K562 (cell line): ENCODE results near the gene MYL3. TPM values are rescaled to one million over a fixed set of nuclear protein-coding genes. Genes with fewer than 3 reads are reported as not detected.

Source experiments
- FOXM1 ChIP-seq, 2 experiments: fragments of 450-650 bp in 1 of 2; sonication (generic) in 1 of 2; formaldehyde crosslinking in 1 of 2; IDR thresholded peaks; 2 replicates each; pipeline versions ENCODE4 v1.6.1 to v1.9.0; 2017 to 2022; ENCODE audit warnings: low read depth in 2 of 2, mild to moderate bottlenecking in 2 of 2, missing genetic modification reagents in 1 of 2, moderate library complexity in 1 of 2
- NONO ChIP-seq, 2 experiments: fragments of 200-400 bp in 1 of 2; fragments of 450-650 bp in 1 of 2; formaldehyde crosslinking in 1 of 2; IDR thresholded peaks; 2 replicates each; pipeline ENCODE4 v1.6.1; 2017; ENCODE audit warnings: low read depth in 2 of 2, mild to moderate bottlenecking in 2 of 2, moderate library complexity in 2 of 2, low read length in 1 of 2
- POLR2H ChIP-seq: IDR thresholded peaks from 2 replicates; pipeline ENCODE4 v1.6.1; 2016; ENCODE audit warnings: missing genetic modification characterization, low read depth, mild to moderate bottlenecking, control low read depth, missing compliant biosample characterization, moderate library complexity
- TCF7L2 ChIP-seq: fragments of 150-350 bp; IDR thresholded peaks from 2 replicates; pipeline ENCODE4 v1.6.1; 2016; ENCODE audit warnings: low read depth, mild to moderate bottlenecking, low read length, moderate library complexity
- ZBTB1 ChIP-seq: sonication (generic); formaldehyde crosslinking; IDR thresholded peaks from 2 replicates; pipeline ENCODE4 v1.8.1; 2023; ENCODE audit warnings: missing genetic modification reagents, low read depth, mild to moderate bottlenecking, borderline replicate concordance
- polyA plus RNA-seq, 8 experiments: library from polyadenylated mRNA; depleted of rRNA in 4 of 8; stranded (reverse) in 5 of 8; unstranded in 3 of 8; fragments of >200 nt; fragmentation: Nextera tagmentation in 2 of 8; fragmentation: Illumina TruSeq in 1 of 8; extraction: Ambion mirVana in 2 of 8; extraction: Trizol in 1 of 8; gene quantifications; 2 replicates each; pipeline versions ENCODE4 v1.2.1 to v1.2.3, GENCODE V29; 2011 to 2014; ENCODE audit warnings: inconsistent platforms in 1 of 8, missing spikeins in 1 of 8
- total RNA-seq, 7 experiments: library from RNA; depleted of rRNA in 6 of 7; stranded (reverse); fragments of >200 nt in 6 of 7; fragmentation: Illumina TruSeq in 2 of 7; extraction: Trizol in 2 of 7; gene quantifications; 2 replicates each; pipeline versions ENCODE4 v1.2.1 to v1.2.3, GENCODE V29; 2011 to 2021; ENCODE audit warnings: low replicate concordance in 1 of 7
- TF ChIP-seq, protein P1 (sequence below): fragments of 450-650 bp; IDR thresholded peaks from 2 replicates; pipeline ENCODE4 v1.6.1; 2016; ENCODE audit warnings: mild to moderate bottlenecking, moderate library complexity
- TF ChIP-seq, protein P2 (sequence below), 3 experiments: IDR thresholded peaks in 2 of 3; conservative IDR thresholded peaks in 1 of 3; 2 replicates each; pipeline ENCODE4 v1.5.1; 2011 to 2012; ENCODE audit warnings: low read length in 3 of 3, mild to moderate bottlenecking in 3 of 3, control low read depth in 2 of 3, improper control_type of control experiment in 1 of 3, inconsistent platforms in 1 of 3, low read depth in 1 of 3, mixed read lengths in 1 of 3, moderate library complexity in 1 of 3; ENCODE audit not compliant: insufficient read depth in 2 of 3
- TF ChIP-seq, protein P3 (sequence below): sonication (generic); formaldehyde crosslinking; IDR thresholded peaks from 2 replicates; pipeline ENCODE4 v1.8.0; 2022; ENCODE audit warnings: mild to moderate bottlenecking, low read depth, missing genetic modification reagents
- TF ChIP-seq, protein P4 (sequence below): IDR thresholded peaks from 2 replicates; pipeline ENCODE4 v1.6.1; 2016; ENCODE audit warnings: missing genetic modification characterization, missing compliant biosample characterization

MYL3 gene
- total and polyA plus RNA-seq, 9 of the 15 experiments (the other 6 are each of a cell fraction or from before 2014, with no cell fraction given) = 0.14 to 0.45 TPM; not detected in 7

DNA sequence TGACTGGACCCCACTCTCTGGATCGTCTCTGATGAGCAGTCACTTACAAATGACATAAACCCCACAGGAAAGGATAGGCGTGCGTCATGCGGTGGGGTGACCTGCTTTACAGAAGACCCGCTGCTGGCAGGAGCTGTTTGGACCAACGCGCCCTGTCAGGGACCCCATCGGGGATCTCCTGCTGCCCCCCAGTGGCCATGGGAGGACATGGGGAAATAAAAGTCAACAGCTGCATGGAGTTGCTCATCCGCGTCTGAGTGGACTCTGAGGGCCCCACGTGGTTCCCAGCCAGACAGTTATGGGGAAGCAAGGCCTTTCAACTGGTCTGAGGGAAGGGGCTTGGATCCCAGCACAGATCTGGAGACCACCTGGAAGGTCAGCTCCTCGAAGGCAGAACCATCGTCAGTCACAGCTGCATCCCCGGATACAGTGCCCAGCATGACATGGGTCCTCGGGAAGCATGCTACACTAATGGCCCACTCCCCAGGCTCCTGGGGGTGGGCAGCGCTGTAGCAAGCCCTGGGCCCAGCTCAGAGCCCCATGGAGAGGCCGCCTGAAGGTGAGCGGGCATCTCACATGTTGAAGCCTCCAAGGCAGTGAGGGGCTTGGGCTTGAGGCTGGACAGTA, 46.4 kb upstream of the MYL3 start (continued):
- TF ChIP-seq, protein P1, sequence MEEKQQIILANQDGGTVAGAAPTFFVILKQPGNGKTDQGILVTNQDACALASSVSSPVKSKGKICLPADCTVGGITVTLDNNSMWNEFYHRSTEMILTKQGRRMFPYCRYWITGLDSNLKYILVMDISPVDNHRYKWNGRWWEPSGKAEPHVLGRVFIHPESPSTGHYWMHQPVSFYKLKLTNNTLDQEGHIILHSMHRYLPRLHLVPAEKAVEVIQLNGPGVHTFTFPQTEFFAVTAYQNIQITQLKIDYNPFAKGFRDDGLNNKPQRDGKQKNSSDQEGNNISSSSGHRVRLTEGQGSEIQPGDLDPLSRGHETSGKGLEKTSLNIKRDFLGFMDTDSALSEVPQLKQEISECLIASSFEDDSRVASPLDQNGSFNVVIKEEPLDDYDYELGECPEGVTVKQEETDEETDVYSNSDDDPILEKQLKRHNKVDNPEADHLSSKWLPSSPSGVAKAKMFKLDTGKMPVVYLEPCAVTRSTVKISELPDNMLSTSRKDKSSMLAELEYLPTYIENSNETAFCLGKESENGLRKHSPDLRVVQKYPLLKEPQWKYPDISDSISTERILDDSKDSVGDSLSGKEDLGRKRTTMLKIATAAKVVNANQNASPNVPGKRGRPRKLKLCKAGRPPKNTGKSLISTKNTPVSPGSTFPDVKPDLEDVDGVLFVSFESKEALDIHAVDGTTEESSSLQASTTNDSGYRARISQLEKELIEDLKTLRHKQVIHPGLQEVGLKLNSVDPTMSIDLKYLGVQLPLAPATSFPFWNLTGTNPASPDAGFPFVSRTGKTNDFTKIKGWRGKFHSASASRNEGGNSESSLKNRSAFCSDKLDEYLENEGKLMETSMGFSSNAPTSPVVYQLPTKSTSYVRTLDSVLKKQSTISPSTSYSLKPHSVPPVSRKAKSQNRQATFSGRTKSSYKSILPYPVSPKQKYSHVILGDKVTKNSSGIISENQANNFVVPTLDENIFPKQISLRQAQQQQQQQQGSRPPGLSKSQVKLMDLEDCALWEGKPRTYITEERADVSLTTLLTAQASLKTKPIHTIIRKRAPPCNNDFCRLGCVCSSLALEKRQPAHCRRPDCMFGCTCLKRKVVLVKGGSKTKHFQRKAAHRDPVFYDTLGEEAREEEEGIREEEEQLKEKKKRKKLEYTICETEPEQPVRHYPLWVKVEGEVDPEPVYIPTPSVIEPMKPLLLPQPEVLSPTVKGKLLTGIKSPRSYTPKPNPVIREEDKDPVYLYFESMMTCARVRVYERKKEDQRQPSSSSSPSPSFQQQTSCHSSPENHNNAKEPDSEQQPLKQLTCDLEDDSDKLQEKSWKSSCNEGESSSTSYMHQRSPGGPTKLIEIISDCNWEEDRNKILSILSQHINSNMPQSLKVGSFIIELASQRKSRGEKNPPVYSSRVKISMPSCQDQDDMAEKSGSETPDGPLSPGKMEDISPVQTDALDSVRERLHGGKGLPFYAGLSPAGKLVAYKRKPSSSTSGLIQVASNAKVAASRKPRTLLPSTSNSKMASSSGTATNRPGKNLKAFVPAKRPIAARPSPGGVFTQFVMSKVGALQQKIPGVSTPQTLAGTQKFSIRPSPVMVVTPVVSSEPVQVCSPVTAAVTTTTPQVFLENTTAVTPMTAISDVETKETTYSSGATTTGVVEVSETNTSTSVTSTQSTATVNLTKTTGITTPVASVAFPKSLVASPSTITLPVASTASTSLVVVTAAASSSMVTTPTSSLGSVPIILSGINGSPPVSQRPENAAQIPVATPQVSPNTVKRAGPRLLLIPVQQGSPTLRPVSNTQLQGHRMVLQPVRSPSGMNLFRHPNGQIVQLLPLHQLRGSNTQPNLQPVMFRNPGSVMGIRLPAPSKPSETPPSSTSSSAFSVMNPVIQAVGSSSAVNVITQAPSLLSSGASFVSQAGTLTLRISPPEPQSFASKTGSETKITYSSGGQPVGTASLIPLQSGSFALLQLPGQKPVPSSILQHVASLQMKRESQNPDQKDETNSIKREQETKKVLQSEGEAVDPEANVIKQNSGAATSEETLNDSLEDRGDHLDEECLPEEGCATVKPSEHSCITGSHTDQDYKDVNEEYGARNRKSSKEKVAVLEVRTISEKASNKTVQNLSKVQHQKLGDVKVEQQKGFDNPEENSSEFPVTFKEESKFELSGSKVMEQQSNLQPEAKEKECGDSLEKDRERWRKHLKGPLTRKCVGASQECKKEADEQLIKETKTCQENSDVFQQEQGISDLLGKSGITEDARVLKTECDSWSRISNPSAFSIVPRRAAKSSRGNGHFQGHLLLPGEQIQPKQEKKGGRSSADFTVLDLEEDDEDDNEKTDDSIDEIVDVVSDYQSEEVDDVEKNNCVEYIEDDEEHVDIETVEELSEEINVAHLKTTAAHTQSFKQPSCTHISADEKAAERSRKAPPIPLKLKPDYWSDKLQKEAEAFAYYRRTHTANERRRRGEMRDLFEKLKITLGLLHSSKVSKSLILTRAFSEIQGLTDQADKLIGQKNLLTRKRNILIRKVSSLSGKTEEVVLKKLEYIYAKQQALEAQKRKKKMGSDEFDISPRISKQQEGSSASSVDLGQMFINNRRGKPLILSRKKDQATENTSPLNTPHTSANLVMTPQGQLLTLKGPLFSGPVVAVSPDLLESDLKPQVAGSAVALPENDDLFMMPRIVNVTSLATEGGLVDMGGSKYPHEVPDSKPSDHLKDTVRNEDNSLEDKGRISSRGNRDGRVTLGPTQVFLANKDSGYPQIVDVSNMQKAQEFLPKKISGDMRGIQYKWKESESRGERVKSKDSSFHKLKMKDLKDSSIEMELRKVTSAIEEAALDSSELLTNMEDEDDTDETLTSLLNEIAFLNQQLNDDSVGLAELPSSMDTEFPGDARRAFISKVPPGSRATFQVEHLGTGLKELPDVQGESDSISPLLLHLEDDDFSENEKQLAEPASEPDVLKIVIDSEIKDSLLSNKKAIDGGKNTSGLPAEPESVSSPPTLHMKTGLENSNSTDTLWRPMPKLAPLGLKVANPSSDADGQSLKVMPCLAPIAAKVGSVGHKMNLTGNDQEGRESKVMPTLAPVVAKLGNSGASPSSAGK = no peak
- TF ChIP-seq FOXM1 (IDR thresholded peaks at IDR 0.05; ENCODE audit: low read depth) (no peak), FOXM1 (CRISPR knock-in tag; IDR thresholded peaks at IDR 0.05; ENCODE audit: low read depth) (peak; percentile 55; the same call in 1 of the 2 replicates), TCF7L2 (no peak), NONO (IDR thresholded peaks at IDR 0.05; ENCODE audit: low read depth in 2 of 2, low read length in 1 of 2) (0 out of 4 replicates have a peak, but pooled peaks of 1 of the 2 experiments have one; percentile 34), ZBTB1 (no peak), POLR2H (tag) (no peak)
- TF ChIP-seq, protein P2, sequence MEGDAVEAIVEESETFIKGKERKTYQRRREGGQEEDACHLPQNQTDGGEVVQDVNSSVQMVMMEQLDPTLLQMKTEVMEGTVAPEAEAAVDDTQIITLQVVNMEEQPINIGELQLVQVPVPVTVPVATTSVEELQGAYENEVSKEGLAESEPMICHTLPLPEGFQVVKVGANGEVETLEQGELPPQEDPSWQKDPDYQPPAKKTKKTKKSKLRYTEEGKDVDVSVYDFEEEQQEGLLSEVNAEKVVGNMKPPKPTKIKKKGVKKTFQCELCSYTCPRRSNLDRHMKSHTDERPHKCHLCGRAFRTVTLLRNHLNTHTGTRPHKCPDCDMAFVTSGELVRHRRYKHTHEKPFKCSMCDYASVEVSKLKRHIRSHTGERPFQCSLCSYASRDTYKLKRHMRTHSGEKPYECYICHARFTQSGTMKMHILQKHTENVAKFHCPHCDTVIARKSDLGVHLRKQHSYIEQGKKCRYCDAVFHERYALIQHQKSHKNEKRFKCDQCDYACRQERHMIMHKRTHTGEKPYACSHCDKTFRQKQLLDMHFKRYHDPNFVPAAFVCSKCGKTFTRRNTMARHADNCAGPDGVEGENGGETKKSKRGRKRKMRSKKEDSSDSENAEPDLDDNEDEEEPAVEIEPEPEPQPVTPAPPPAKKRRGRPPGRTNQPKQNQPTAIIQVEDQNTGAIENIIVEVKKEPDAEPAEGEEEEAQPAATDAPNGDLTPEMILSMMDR (IDR thresholded peaks at IDR 0.05 in 2 of 3, conservative IDR thresholded peaks at IDR 0.05 in 1 of 3; ENCODE audit: insufficient read depth in 2 of 3, low read depth in 1 of 3, low read length in 3 of 3) = peak; percentile 96 to 98 (median 98)
- TF ChIP-seq, protein P3, sequence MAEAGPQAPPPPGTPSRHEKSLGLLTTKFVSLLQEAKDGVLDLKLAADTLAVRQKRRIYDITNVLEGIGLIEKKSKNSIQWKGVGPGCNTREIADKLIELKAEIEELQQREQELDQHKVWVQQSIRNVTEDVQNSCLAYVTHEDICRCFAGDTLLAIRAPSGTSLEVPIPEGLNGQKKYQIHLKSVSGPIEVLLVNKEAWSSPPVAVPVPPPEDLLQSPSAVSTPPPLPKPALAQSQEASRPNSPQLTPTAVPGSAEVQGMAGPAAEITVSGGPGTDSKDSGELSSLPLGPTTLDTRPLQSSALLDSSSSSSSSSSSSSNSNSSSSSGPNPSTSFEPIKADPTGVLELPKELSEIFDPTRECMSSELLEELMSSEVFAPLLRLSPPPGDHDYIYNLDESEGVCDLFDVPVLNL (CRISPR knock-in tag) = no peak
- TF ChIP-seq, protein P4, sequence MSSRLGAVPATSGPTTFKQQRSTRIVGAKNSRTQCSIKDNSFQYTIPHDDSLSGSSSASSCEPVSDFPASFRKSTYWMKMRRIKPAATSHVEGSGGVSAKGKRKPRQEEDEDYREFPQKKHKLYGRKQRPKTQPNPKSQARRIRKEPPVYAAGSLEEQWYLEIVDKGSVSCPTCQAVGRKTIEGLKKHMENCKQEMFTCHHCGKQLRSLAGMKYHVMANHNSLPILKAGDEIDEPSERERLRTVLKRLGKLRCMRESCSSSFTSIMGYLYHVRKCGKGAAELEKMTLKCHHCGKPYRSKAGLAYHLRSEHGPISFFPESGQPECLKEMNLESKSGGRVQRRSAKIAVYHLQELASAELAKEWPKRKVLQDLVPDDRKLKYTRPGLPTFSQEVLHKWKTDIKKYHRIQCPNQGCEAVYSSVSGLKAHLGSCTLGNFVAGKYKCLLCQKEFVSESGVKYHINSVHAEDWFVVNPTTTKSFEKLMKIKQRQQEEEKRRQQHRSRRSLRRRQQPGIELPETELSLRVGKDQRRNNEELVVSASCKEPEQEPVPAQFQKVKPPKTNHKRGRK = no peak
